HepG2 (cell line): ENCODE measurements around the gene GRIK3. TPM values are rescaled to one million over a fixed set of nuclear protein-coding genes. Genes with fewer than 3 reads are reported as not detected.

Source experiments
- ATF7-NPFF ChIP-seq: sonication (generic); formaldehyde crosslinking; IDR thresholded peaks from 2 replicates; pipeline ENCODE4 v1.8.1; 2023; ENCODE audit warnings: mild to moderate bottlenecking, low read depth, missing genetic modification reagents, moderate library complexity
- ERF ChIP-seq: IDR thresholded peaks from 2 replicates; pipeline ENCODE4 v1.6.1; 2018; ENCODE audit warnings: missing biosample characterization, missing genetic modification reagents
- FIP1L1 ChIP-seq: fragments of 200-400 bp; formaldehyde crosslinking; IDR thresholded peaks from 2 replicates; pipeline ENCODE4 v1.6.1; 2018; ENCODE audit warnings: low read depth, mild to moderate bottlenecking, low read length, moderate library complexity, borderline replicate concordance; ENCODE audit not compliant: insufficient read depth
- GPN1 ChIP-seq: sonication (generic); formaldehyde crosslinking; IDR thresholded peaks from 2 replicates; pipeline ENCODE4 v1.5.1; 2020; ENCODE audit warnings: missing genetic modification reagents, borderline replicate concordance
- HDAC1 ChIP-seq: sonication (generic); formaldehyde crosslinking; IDR thresholded peaks from 2 replicates; pipeline ENCODE4 v1.5.1; 2020; ENCODE audit warnings: mild to moderate bottlenecking, missing genetic modification reagents
- ISX ChIP-seq: sonication (generic); formaldehyde crosslinking; conservative IDR thresholded peaks from 2 replicates; pipeline ENCODE4 v1.5.0; 2020; ENCODE audit warnings: missing genetic modification reagents
- SMARCC2 ChIP-seq: fragments of 450-650 bp; IDR thresholded peaks from 2 replicates; pipeline ENCODE4 v1.6.1; 2017; ENCODE audit warnings: antibody characterized with exemption, mild to moderate bottlenecking
- SMC3 ChIP-seq: IDR thresholded peaks from 2 replicates; pipeline ENCODE4 v1.6.1; 2011; ENCODE audit warnings: low read length, improper control_type of control experiment
- ZC3H13 ChIP-seq: sonication (generic); formaldehyde crosslinking; IDR thresholded peaks from 2 replicates; pipeline ENCODE4 v1.8.1; 2023; ENCODE audit warnings: mild to moderate bottlenecking, missing genetic modification reagents, moderate library complexity
- ZNF10 ChIP-seq: sonication (generic); formaldehyde crosslinking; IDR thresholded peaks from 2 replicates; pipeline ENCODE4 v1.4.0; 2020; ENCODE audit warnings: mild to moderate bottlenecking, low read depth, missing genetic modification reagents, borderline replicate concordance
- ZNF747 ChIP-seq: sonication (generic); formaldehyde crosslinking; IDR thresholded peaks from 2 replicates; pipeline ENCODE4 v1.8.1; 2023; ENCODE audit warnings: missing genetic modification reagents, mild to moderate bottlenecking, borderline replicate concordance
- ZNF780A ChIP-seq: sonication (generic); formaldehyde crosslinking; IDR thresholded peaks from 2 replicates; pipeline ENCODE4 v1.8.0; 2022; ENCODE audit warnings: mild to moderate bottlenecking, missing genetic modification reagents, moderate library complexity
- polyA plus RNA-seq, 8 experiments: library from polyadenylated mRNA; depleted of rRNA in 3 of 8; stranded (reverse) in 7 of 8; unstranded in 1 of 8; fragments of >200 nt; fragmentation: Illumina TruSeq in 4 of 8; extraction: Trizol in 4 of 8; gene quantifications; 2 replicates each; pipeline versions ENCODE4 v1.2.1 to v1.2.3, GENCODE V29; 2011 to 2016; ENCODE audit warnings: low read depth in 4 of 8, missing spikeins in 1 of 8, mixed read lengths in 1 of 8; ENCODE audit not compliant: insufficient read depth in 1 of 8
- total RNA-seq, 5 experiments: library from RNA; depleted of rRNA; stranded (reverse); fragments of >200 nt; fragmentation: Illumina TruSeq; extraction: Trizol; gene quantifications; 2 replicates each; pipeline ENCODE4 v1.2.3, GENCODE V29; 2016; ENCODE audit warnings: low read depth in 1 of 5
- TF ChIP-seq, protein P1 (sequence below): sonication (generic); formaldehyde crosslinking; IDR thresholded peaks from 2 replicates; pipeline ENCODE4 v1.4.0; 2020; ENCODE audit warnings: mild to moderate bottlenecking, missing genetic modification reagents
- TF ChIP-seq, protein P2 (sequence below): IDR thresholded peaks from 2 replicates; pipeline ENCODE4 v1.6.1; 2016; ENCODE audit warnings: low read depth, missing genetic modification reagents, missing compliant biosample characterization
- TF ChIP-seq, protein P3 (sequence below): sonication (generic); formaldehyde crosslinking; IDR thresholded peaks from 2 replicates; pipeline ENCODE4 v1.8.0; 2022; ENCODE audit warnings: missing genetic modification reagents, low read depth, mild to moderate bottlenecking, borderline replicate concordance
- TF ChIP-seq, protein P4 (sequence below): sonication (generic); formaldehyde crosslinking; IDR thresholded peaks from 2 replicates; pipeline ENCODE4 v1.8.0; 2022; ENCODE audit warnings: mild to moderate bottlenecking, missing genetic modification reagents; ENCODE audit not compliant: insufficient replicate concordance
- TF ChIP-seq, protein P5 (sequence below): sonication (generic); formaldehyde crosslinking; IDR thresholded peaks from 2 replicates; pipeline ENCODE4 v1.9.0; 2021; ENCODE audit warnings: missing genetic modification reagents, borderline replicate concordance

GRIK3 gene
- total and polyA plus RNA-seq, 2 of the 13 experiments (the other 11 are each of a cell fraction or from before 2014, with no cell fraction given) = not detected

DNA sequence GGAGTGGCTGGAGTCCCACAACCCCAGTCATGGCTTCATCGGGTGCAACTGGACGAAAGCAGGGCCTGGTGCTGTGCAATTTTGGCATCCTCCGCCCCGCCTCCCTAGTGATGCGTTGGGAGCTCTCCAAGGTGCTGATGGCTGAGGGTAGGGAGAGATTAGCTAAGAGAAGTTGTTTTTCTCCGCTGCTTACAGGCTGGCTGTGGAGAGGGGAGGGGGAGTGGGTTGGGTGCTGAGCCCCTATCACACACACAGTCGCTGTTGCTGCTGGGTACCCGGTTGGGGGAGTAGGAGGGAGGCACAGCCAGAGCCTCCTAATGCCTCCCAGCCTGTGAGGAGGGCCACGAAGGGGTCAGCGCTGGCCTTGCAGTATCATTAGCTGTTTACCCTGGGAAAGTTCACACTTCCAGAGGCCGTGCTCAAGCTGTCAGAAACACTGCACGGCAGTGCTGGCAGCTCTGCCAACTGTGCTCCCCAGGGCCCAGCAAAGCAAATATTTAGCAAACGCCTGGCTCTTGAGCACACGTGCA is 110.0 kb downstream of the GRIK3 start (continued):
- TF ChIP-seq, protein P1, sequence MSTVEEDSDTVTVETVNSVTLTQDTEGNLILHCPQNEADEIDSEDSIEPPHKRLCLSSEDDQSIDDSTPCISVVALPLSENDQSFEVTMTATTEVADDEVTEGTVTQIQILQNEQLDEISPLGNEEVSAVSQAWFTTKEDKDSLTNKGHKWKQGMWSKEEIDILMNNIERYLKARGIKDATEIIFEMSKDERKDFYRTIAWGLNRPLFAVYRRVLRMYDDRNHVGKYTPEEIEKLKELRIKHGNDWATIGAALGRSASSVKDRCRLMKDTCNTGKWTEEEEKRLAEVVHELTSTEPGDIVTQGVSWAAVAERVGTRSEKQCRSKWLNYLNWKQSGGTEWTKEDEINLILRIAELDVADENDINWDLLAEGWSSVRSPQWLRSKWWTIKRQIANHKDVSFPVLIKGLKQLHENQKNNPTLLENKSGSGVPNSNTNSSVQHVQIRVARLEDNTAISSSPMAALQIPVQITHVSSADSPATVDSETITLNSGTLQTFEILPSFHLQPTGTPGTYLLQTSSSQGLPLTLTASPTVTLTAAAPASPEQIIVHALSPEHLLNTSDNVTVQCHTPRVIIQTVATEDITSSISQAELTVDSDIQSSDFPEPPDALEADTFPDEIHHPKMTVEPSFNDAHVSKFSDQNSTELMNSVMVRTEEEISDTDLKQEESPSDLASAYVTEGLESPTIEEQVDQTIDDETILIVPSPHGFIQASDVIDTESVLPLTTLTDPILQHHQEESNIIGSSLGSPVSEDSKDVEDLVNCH (CRISPR knock-in tag) = no peak
- TF ChIP-seq ZNF780A = no peak
- no peak for TF ChIP-seq SMARCC2
- TF ChIP-seq ISX (CRISPR knock-in tag) = no peak
- TF ChIP-seq ZNF747 (CRISPR knock-in tag) = no peak
- no peak for TF ChIP-seq ATF7-NPFF (CRISPR knock-in tag)
- TF ChIP-seq, protein P2, sequence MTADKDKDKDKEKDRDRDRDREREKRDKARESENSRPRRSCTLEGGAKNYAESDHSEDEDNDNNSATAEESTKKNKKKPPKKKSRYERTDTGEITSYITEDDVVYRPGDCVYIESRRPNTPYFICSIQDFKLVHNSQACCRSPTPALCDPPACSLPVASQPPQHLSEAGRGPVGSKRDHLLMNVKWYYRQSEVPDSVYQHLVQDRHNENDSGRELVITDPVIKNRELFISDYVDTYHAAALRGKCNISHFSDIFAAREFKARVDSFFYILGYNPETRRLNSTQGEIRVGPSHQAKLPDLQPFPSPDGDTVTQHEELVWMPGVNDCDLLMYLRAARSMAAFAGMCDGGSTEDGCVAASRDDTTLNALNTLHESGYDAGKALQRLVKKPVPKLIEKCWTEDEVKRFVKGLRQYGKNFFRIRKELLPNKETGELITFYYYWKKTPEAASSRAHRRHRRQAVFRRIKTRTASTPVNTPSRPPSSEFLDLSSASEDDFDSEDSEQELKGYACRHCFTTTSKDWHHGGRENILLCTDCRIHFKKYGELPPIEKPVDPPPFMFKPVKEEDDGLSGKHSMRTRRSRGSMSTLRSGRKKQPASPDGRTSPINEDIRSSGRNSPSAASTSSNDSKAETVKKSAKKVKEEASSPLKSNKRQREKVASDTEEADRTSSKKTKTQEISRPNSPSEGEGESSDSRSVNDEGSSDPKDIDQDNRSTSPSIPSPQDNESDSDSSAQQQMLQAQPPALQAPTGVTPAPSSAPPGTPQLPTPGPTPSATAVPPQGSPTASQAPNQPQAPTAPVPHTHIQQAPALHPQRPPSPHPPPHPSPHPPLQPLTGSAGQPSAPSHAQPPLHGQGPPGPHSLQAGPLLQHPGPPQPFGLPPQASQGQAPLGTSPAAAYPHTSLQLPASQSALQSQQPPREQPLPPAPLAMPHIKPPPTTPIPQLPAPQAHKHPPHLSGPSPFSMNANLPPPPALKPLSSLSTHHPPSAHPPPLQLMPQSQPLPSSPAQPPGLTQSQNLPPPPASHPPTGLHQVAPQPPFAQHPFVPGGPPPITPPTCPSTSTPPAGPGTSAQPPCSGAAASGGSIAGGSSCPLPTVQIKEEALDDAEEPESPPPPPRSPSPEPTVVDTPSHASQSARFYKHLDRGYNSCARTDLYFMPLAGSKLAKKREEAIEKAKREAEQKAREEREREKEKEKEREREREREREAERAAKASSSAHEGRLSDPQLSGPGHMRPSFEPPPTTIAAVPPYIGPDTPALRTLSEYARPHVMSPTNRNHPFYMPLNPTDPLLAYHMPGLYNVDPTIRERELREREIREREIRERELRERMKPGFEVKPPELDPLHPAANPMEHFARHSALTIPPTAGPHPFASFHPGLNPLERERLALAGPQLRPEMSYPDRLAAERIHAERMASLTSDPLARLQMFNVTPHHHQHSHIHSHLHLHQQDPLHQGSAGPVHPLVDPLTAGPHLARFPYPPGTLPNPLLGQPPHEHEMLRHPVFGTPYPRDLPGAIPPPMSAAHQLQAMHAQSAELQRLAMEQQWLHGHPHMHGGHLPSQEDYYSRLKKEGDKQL = no peak
- TF ChIP-seq, protein P3, sequence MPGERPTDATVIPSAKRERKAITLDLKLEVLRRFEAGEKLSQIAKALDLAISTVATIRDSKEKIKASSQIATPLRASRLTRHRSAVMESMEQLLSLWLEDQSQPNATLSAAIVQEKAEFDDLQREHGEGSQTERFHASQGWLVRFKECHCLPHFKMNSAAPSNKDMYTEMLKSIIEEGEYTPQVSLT (CRISPR knock-in tag) = no peak
- peak; percentile 54; the same call in 1 of the 2 replicates for TF ChIP-seq ERF (CRISPR knock-in tag)
- no peak for TF ChIP-seq GPN1 (CRISPR knock-in tag)
- TF ChIP-seq, protein P4, sequence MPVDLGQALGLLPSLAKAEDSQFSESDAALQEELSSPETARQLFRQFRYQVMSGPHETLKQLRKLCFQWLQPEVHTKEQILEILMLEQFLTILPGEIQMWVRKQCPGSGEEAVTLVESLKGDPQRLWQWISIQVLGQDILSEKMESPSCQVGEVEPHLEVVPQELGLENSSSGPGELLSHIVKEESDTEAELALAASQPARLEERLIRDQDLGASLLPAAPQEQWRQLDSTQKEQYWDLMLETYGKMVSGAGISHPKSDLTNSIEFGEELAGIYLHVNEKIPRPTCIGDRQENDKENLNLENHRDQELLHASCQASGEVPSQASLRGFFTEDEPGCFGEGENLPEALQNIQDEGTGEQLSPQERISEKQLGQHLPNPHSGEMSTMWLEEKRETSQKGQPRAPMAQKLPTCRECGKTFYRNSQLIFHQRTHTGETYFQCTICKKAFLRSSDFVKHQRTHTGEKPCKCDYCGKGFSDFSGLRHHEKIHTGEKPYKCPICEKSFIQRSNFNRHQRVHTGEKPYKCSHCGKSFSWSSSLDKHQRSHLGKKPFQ (CRISPR knock-in tag) = no peak
- TF ChIP-seq, protein P5, sequence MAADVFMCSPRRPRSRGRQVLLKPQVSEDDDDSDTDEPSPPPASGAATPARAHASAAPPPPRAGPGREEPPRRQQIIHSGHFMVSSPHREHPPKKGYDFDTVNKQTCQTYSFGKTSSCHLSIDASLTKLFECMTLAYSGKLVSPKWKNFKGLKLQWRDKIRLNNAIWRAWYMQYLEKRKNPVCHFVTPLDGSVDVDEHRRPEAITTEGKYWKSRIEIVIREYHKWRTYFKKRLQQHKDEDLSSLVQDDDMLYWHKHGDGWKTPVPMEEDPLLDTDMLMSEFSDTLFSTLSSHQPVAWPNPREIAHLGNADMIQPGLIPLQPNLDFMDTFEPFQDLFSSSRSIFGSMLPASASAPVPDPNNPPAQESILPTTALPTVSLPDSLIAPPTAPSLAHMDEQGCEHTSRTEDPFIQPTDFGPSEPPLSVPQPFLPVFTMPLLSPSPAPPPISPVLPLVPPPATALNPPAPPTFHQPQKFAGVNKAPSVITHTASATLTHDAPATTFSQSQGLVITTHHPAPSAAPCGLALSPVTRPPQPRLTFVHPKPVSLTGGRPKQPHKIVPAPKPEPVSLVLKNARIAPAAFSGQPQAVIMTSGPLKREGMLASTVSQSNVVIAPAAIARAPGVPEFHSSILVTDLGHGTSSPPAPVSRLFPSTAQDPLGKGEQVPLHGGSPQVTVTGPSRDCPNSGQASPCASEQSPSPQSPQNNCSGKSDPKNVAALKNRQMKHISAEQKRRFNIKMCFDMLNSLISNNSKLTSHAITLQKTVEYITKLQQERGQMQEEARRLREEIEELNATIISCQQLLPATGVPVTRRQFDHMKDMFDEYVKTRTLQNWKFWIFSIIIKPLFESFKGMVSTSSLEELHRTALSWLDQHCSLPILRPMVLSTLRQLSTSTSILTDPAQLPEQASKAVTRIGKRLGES = no peak
- no peak for TF ChIP-seq ZNF10 (CRISPR knock-in tag)
- no peak for TF ChIP-seq SMC3
- TF ChIP-seq HDAC1 (CRISPR knock-in tag) = no peak
- TF ChIP-seq FIP1L1 = no peak
- TF ChIP-seq ZC3H13 (CRISPR knock-in tag) = no peak
